Keratinocyte (primary cell): ENCODE results near the gene DRAM2. TPM values are rescaled to one million over a fixed set of nuclear protein-coding genes. Genes with fewer than 3 reads are reported as not detected.

ENCODE experiments used
- DNase-seq: peaks from one replicate; pipeline ENCODE4 v3.0.0-alpha.2; 2011; ENCODE audit warnings: low read depth, missing footprints, low spot score
- FAIRE-seq: peaks from 2 replicates; lab custom pipeline; 2011; peaks lifted over from hg19 to GRCh38; lab: Jason Lieb, UNC
- H2AFZ ChIP-seq: 2 replicates; pipeline ENCODE4 v1.6.0; 2012; ENCODE audit warnings: low read length, control low read depth, inconsistent platforms; ENCODE audit not compliant: control insufficient read depth
- H3K27ac ChIP-seq: 2 replicates; pipeline ENCODE4 v1.5.1; 2011; ENCODE audit warnings: low read length; ENCODE audit not compliant: control insufficient read depth, insufficient read depth
- H3K27me3 ChIP-seq: 3 replicates; pipeline ENCODE4 v1.6.0; 2011; ENCODE audit warnings: low read length; ENCODE audit not compliant: control insufficient read depth, insufficient read depth; ENCODE audit errors: extremely low read depth
- H3K36me3 ChIP-seq, 2 experiments: 2 replicates in 1 of 2; 3 replicates in 1 of 2; pipeline ENCODE4 v1.5.1; 2011; ENCODE audit warnings: low read length in 2 of 2, mild to moderate bottlenecking in 1 of 2; ENCODE audit not compliant: control insufficient read depth in 2 of 2, insufficient read depth in 2 of 2; ENCODE audit errors: extremely low read depth in 1 of 2
- H3K4me1 ChIP-seq: 3 replicates; pipeline ENCODE4 v1.5.1; 2011; ENCODE audit warnings: low read length; ENCODE audit not compliant: control insufficient read depth, insufficient read depth; ENCODE audit errors: extremely low read depth
- H3K4me2 ChIP-seq: 3 replicates; pipeline ENCODE4 v1.6.0; 2011; ENCODE audit warnings: low read depth, low read length; ENCODE audit not compliant: control insufficient read depth, insufficient read depth; ENCODE audit errors: extremely low read depth
- H3K4me3 ChIP-seq, 3 experiments: fragments of 200-600 bp in 1 of 3; sonication (generic) in 1 of 3; 2 replicates in 2 of 3; 3 replicates in 1 of 3; pipeline ENCODE4 v1.5.1; 2011 to 2016; ENCODE audit warnings: low read length in 3 of 3, mild to moderate bottlenecking in 3 of 3, control low read depth in 2 of 3, inconsistent platforms in 1 of 3, low read depth in 1 of 3, mixed read lengths in 1 of 3, mixed run types in 1 of 3, moderate library complexity in 1 of 3; ENCODE audit not compliant: control insufficient read depth in 2 of 3, insufficient read depth in 2 of 3; ENCODE audit errors: extremely low read depth in 1 of 3
- H3K79me2 ChIP-seq: 2 replicates; pipeline ENCODE4 v1.6.0; 2012; ENCODE audit warnings: low read length; ENCODE audit not compliant: control insufficient read depth, insufficient read depth
- H3K9ac ChIP-seq: 3 replicates; pipeline ENCODE4 v1.6.0; 2011; ENCODE audit warnings: low read length; ENCODE audit not compliant: control insufficient read depth, insufficient read depth; ENCODE audit errors: extremely low read depth
- H3K9me1 ChIP-seq: 3 replicates; pipeline ENCODE4 v1.6.0; 2011; ENCODE audit warnings: low read length; ENCODE audit not compliant: control insufficient read depth, insufficient read depth; ENCODE audit errors: extremely low read depth
- H3K9me3 ChIP-seq: 2 replicates; pipeline ENCODE4 v1.5.1; 2012; ENCODE audit warnings: low read depth, low read length; ENCODE audit not compliant: control insufficient read depth
- H4K20me1 ChIP-seq: 3 replicates; pipeline ENCODE4 v1.6.0; 2011; ENCODE audit warnings: low read length; ENCODE audit not compliant: control insufficient read depth, insufficient read depth; ENCODE audit errors: extremely low read depth
- EZH2 ChIP-seq: IDR thresholded peaks from one replicate; pipeline ENCODE4 v1.6.1; 2012; ENCODE audit warnings: inconsistent platforms, mild to moderate bottlenecking, low read length, moderate library complexity
- dilution Hi-C: fragments of 300-500 bp; cut with MboI; formaldehyde crosslinking; loops from one replicate; pipeline ENCODE4 v1.7.0; 2020; ENCODE audit warnings: low sequenced_read_pairs; ENCODE audit not compliant: extremely low pct_ligation_motif_present
- polyA plus RNA-seq, 5 experiments: library from polyadenylated mRNA; depleted of rRNA in 3 of 5; stranded (reverse) in 3 of 5; stranded (forward) in 1 of 5; unstranded in 1 of 5; fragments of >200 nt; gene quantifications; 1 replicate in 1 of 5; 2 replicates in 3 of 5; 3 replicates in 1 of 5; pipeline versions ENCODE4 v1.2.1 to v1.2.3, GENCODE V29; 2011 to 2012; ENCODE audit warnings: missing spikeins in 2 of 5, low read depth in 1 of 5, low replicate concordance in 1 of 5
- TF ChIP-seq, protein P1 (sequence below), 3 experiments: IDR thresholded peaks in 1 of 3; conservative IDR thresholded peaks in 1 of 3; optimal IDR thresholded peaks in 1 of 3; 2 replicates in 2 of 3; 3 replicates in 1 of 3; pipeline versions ENCODE3 to v1.5.1; 2011; ENCODE audit warnings: low read length in 3 of 3, mild to moderate bottlenecking in 3 of 3, moderate library complexity in 2 of 3, control low read depth in 1 of 3, inconsistent platforms in 1 of 3; ENCODE audit not compliant: insufficient read depth in 2 of 3; ENCODE audit errors: extremely low read depth in 1 of 3

The DRAM2 gene
- polyA plus RNA-seq, 1 donor (not counting 4 experiments of a cell fraction or from before 2014, with no cell fraction given): 118 TPM

DNA sequence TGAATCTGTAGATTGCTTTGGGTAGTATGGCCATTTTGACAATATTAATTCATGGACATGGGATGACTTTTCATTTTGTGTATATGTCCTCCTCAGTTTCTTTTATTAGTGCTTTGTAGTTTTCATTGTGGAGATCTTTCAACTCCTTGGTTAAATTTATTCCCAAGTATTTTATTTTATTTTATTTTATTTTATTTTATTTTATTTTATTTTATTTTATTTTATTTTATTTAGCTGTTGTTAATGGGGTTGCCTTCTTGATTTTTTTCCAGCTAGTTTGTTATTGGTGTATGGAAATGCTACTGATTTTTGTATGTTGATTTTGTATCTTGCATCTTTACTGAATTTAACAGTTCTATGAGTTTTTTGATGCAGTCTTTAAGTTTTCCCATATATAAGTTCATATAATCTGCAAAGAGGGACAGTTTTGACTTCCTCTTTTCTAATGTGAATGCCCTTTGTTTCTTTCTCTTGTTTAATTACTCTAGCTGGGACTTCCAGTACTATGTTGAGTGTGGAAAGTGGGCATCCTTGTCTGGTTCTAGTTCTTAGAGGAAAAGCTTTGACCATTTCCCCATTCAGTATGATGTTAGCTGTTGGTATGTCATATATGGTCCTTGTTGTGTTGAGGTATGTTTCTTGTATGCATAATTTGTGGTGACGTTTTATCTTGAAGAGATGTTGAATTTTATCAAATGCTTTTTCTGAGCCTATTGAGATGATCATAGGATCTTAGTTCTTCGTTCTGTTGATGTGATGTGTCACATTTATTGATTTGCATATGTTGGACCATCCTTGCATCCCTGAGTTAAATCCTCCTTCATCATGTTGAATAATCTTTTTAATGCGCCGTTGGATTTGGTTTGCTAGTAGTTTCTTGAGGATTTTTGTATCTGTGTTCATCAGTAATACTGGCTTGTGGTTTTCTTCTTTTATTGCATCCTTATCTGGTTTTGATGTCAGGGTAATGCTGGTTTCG lies 14.4 kb upstream of the DRAM2 start:
- Histone ChIP-seq H3K9me1 (no peaks in the 10 kb centered on the region), H3K4me2 (no peak overlapping the region), H3K36me3 (peaks cover 1 to 4% of the 10 kb centered on the region in 2 experiments), H3K4me3 (no peak overlapping the region), H3K27ac (no peak overlapping the region), H3K9ac (no peak overlapping the region), H3K27me3 (no peaks in the 10 kb centered on the region), H4K20me1 (no peaks in the 10 kb centered on the region), H2AFZ (no peak overlapping the region), H3K9me3 (no peaks in the 10 kb centered on the region), H3K79me2 (peaks cover 89% of the 10 kb centered on the region), H3K4me1 (no peaks in the 10 kb centered on the region)
- dilution Hi-C loops: no loop called here
- TF ChIP-seq, protein P1, sequence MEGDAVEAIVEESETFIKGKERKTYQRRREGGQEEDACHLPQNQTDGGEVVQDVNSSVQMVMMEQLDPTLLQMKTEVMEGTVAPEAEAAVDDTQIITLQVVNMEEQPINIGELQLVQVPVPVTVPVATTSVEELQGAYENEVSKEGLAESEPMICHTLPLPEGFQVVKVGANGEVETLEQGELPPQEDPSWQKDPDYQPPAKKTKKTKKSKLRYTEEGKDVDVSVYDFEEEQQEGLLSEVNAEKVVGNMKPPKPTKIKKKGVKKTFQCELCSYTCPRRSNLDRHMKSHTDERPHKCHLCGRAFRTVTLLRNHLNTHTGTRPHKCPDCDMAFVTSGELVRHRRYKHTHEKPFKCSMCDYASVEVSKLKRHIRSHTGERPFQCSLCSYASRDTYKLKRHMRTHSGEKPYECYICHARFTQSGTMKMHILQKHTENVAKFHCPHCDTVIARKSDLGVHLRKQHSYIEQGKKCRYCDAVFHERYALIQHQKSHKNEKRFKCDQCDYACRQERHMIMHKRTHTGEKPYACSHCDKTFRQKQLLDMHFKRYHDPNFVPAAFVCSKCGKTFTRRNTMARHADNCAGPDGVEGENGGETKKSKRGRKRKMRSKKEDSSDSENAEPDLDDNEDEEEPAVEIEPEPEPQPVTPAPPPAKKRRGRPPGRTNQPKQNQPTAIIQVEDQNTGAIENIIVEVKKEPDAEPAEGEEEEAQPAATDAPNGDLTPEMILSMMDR (optimal IDR thresholded peaks at IDR 0.05 in 1 of 3, IDR thresholded peaks at IDR 0.05 in 1 of 3, conservative IDR thresholded peaks at IDR 0.05 in 1 of 3; ENCODE audit: extremely low read depth in 1 of 3, insufficient read depth in 2 of 3, low read length in 3 of 3): no peak
- no peak for TF ChIP-seq EZH2
- DNase-seq: no peak
- FAIRE-seq: no peak

DNA sequence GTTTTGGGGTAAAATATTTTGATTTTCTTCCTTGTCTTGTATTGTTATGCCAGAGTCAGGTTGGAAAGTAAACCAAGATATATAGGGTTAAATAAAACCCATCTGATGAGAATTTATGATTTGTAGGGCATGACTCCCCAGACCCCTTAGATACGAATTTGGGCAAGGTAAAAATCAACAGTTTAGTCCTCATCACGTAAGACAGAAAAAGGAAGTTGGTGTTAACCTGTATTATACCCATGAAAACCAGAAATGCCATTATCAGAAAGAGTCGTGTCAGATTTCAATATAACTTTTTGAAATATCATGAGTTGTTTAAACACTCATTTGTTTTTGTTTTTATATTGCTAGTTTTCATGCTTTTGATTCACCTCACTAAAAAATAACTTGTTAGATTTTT lies 11.9 kb upstream of the DRAM2 start:
- FAIRE-seq (no peak), DNase-seq (no peak)
- dilution Hi-C loops: no loop called here
- no peaks in the 10 kb centered on the region for H3K9me3 ChIP-seq
- TF ChIP-seq, protein P1 (optimal IDR thresholded peaks at IDR 0.05 in 1 of 3, IDR thresholded peaks at IDR 0.05 in 1 of 3, conservative IDR thresholded peaks at IDR 0.05 in 1 of 3; ENCODE audit: extremely low read depth in 1 of 3, insufficient read depth in 2 of 3, low read length in 3 of 3): no peak
- no peak for TF ChIP-seq EZH2
- no peaks in the 10 kb centered on the region for H4K20me1 ChIP-seq
- H2AFZ ChIP-seq: no peak overlapping the region
- no peak overlapping the region for H3K27ac ChIP-seq
- H3K36me3 ChIP-seq: peaks cover 5 to 9% of the 10 kb centered on the region in 2 experiments
- H3K4me3 ChIP-seq: no peak overlapping the region
- no peak overlapping the region for H3K4me2 ChIP-seq
- no peak overlapping the region for H3K9ac ChIP-seq
- H3K4me1 ChIP-seq: no peaks in the 10 kb centered on the region
- H3K9me1 ChIP-seq: no peaks in the 10 kb centered on the region
- H3K27me3 ChIP-seq: no peaks in the 10 kb centered on the region
- peaks cover 86% of the 10 kb centered on the region for H3K79me2 ChIP-seq
